NCI-H1694 (cell line): Measurements from ENCODE around the gene PI4K2A.

Source experiments
- DNase-seq: peaks from one replicate; lab custom pipeline; 2025; lab: John Stamatoyannopoulos, UW

PI4K2A gene

GRCh38 chr10:97640174-97640867 is at the start of gene PI4K2A:
Gene PI4K2A, plus strand, starts transcription at chr10:97640671. Its CDS starts 72 bp downstream, at chr10:97640743.
- peak; percentile 95 for DNase-seq

GRCh38 chr10:97590748-97591495 is 49.5 kb upstream of the PI4K2A start:
- no peak for DNase-seq

- no peak for DNase-seq
Measured at GRCh38 chr10:97593421-97593820, 47.0 kb upstream of the PI4K2A start.

- DNase-seq: no peak
Measured at GRCh38 chr10:97596101-97597082, 44.1 kb upstream of the PI4K2A start.

GRCh38 chr10:97597778-97598177 is 42.7 kb upstream of the PI4K2A start:
- DNase-seq: no peak

GRCh38 chr10:97598407-97599271 is 41.8 kb upstream of the PI4K2A start:
- DNase-seq: no peak

GRCh38 chr10:97599272-97599619 is 41.2 kb upstream of the PI4K2A start:
- no peak for DNase-seq

GRCh38 chr10:97600616-97601015 is 39.9 kb upstream of the PI4K2A start:
- DNase-seq: no peak

GRCh38 chr10:97601268-97602215 is 38.9 kb upstream of the PI4K2A start:
- DNase-seq: no peak

- no peak for DNase-seq
Measured at GRCh38 chr10:97607095-97607636, 33.3 kb upstream of the PI4K2A start.

- no peak for DNase-seq
Measured at GRCh38 chr10:97608991-97609561, 31.4 kb upstream of the PI4K2A start.

- DNase-seq: no peak
Measured at GRCh38 chr10:97611473-97611872, 29.0 kb upstream of the PI4K2A start.

GRCh38 chr10:97612386-97612785 is 28.1 kb upstream of the PI4K2A start:
- peak; percentile 13 for DNase-seq

- no peak for DNase-seq
Measured at GRCh38 chr10:97618285-97618684, 22.2 kb upstream of the PI4K2A start.

- no peak for DNase-seq
Measured at GRCh38 chr10:97618733-97619132, 21.7 kb upstream of the PI4K2A start.

GRCh38 chr10:97623277-97623676 is 17.2 kb upstream of the PI4K2A start:
- DNase-seq: no peak

- no peak for DNase-seq
Measured at GRCh38 chr10:97627731-97628130, 12.7 kb upstream of the PI4K2A start.

GRCh38 chr10:97628228-97628627 is 12.2 kb upstream of the PI4K2A start:
- DNase-seq: no peak

- DNase-seq: no peak
Measured at GRCh38 chr10:97629289-97629688, 11.2 kb upstream of the PI4K2A start.

- no peak for DNase-seq
Measured at GRCh38 chr10:97631098-97631497, 9.4 kb upstream of the PI4K2A start.
